H1 (cell line): ENCODE measurements around the gene PRMT9. TPM values are rescaled to one million over a fixed set of nuclear protein-coding genes. Genes with fewer than 3 reads are reported as not detected.

Experiments used
- CTCF ChIA-PET: fragments of 300-600 bp; sonication (Branson Sonifier 250); formaldehyde crosslinking; loops from one replicate; lab custom pipeline; 2021; ENCODE audit not compliant: partially characterized antibody; lab: Charles Lee
- POLR2A ChIA-PET: fragments of 300-600 bp; sonication (Branson Sonifier 250); formaldehyde crosslinking; loops from one replicate; lab custom pipeline; 2021; ENCODE audit warnings: inconsistent platforms; ENCODE audit not compliant: partially characterized antibody; lab: Charles Lee
- DNase-seq, 2 experiments: peaks; one replicate each; pipeline versions ENCODE4 v3.0.0 to v3.0.0-alpha.2; 2010 to 2022; ENCODE audit warnings: low spot score in 2 of 2, low read depth in 1 of 2, mixed read lengths in 1 of 2
- FAIRE-seq: peaks from 2 replicates; lab custom pipeline; 2011; peaks lifted over from hg19 to GRCh38; lab: Jason Lieb, UNC
- H2AFZ ChIP-seq: 2 replicates; pipeline ENCODE4 v1.8.1; 2012; ENCODE audit warnings: low read length, inconsistent platforms
- H2AK5ac ChIP-seq: 2 replicates; pipeline ENCODE4 v1.6.1; 2013; ENCODE audit warnings: low read depth, low read length
- H2BK120ac ChIP-seq: replicated peaks from 2 replicates; pipeline ENCODE3; 2013; ENCODE audit warnings: low read depth, low read length, inconsistent platforms
- H2BK12ac ChIP-seq: 2 replicates; pipeline ENCODE4 v1.6.1; 2013; ENCODE audit warnings: low read depth, low read length
- H2BK15ac ChIP-seq: 2 replicates; pipeline ENCODE4 v1.6.1; 2013; ENCODE audit warnings: low read length
- H2BK20ac ChIP-seq: 2 replicates; pipeline ENCODE4 v1.6.1; 2013; ENCODE audit warnings: low read length
- H2BK5ac ChIP-seq: 2 replicates; pipeline ENCODE4 v1.6.1; 2013; ENCODE audit warnings: low read depth, low read length
- H3K14ac ChIP-seq: 2 replicates; pipeline ENCODE4 v1.6.1; 2013; ENCODE audit warnings: inconsistent platforms; ENCODE audit not compliant: insufficient read length
- H3K18ac ChIP-seq: 2 replicates; pipeline ENCODE4 v1.6.1; 2013; ENCODE audit warnings: low read length; ENCODE audit errors: extremely low read depth
- H3K23ac ChIP-seq: 2 replicates; pipeline ENCODE4 v1.6.1; 2013; ENCODE audit warnings: inconsistent platforms; ENCODE audit not compliant: insufficient read length
- H3K23me2 ChIP-seq: 2 replicates; pipeline ENCODE4 v1.6.1; 2013; ENCODE audit warnings: low read depth, low read length
- H3K27ac ChIP-seq: 2 replicates; pipeline ENCODE4 v1.6.1; 2011; ENCODE audit warnings: low read depth, low read length, inconsistent platforms
- H3K27me3 ChIP-seq, 4 experiments: replicated peaks in 1 of 4; 1 replicate in 1 of 4; 2 replicates in 3 of 4; pipeline versions ENCODE4 v1.6.1 to v1.8.1; 2011 to 2013; ENCODE audit warnings: low read length in 3 of 4, mild to moderate bottlenecking in 3 of 4, inconsistent platforms in 2 of 4, mixed read lengths in 2 of 4, moderate library complexity in 1 of 4; ENCODE audit not compliant: control insufficient read depth in 3 of 4, insufficient read depth in 3 of 4; ENCODE audit errors: extremely low read depth in 1 of 4
- H3K36me3 ChIP-seq, 4 experiments: 2 replicates each; pipeline versions ENCODE4 v1.6.1 to v1.8.1; 2011 to 2013; ENCODE audit warnings: mild to moderate bottlenecking in 4 of 4, low read length in 3 of 4, moderate library complexity in 2 of 4, control low read depth in 1 of 4, inconsistent platforms in 1 of 4; ENCODE audit not compliant: insufficient read depth in 4 of 4, control insufficient read depth in 2 of 4
- H3K4ac ChIP-seq: replicated peaks from 2 replicates; pipeline ENCODE3; 2013; ENCODE audit warnings: low read length, low read depth, mixed read lengths, inconsistent platforms; ENCODE audit not compliant: insufficient read length
- H3K4me1 ChIP-seq, 4 experiments: replicated peaks in 1 of 4; 1 replicate in 1 of 4; 2 replicates in 3 of 4; pipeline versions ENCODE4 v1.6.1 to v1.8.1; 2011 to 2013; ENCODE audit warnings: low read length in 3 of 4, inconsistent platforms in 2 of 4, mixed read lengths in 1 of 4; ENCODE audit not compliant: insufficient read depth in 4 of 4, control insufficient read depth in 3 of 4
- H3K4me2 ChIP-seq, 2 experiments: 2 replicates each; pipeline versions ENCODE4 v1.6.1 to v1.8.1; 2011 to 2013; ENCODE audit warnings: low read depth in 2 of 2, low read length in 2 of 2, control low read depth in 1 of 2, inconsistent platforms in 1 of 2, mild to moderate bottlenecking in 1 of 2; ENCODE audit not compliant: insufficient read depth in 1 of 2
- H3K4me3 ChIP-seq, 4 experiments: fragments of 200-600, 300-600 bp in 1 of 4; sonication (generic), shearing (Covaris generic), sonication (Bioruptor Twin) in 1 of 4; 2 replicates each; pipeline versions ENCODE4 v1.5.1 to v1.8.1; 2011 to 2016; ENCODE audit warnings: low read length in 4 of 4, low read depth in 3 of 4, control low read depth in 2 of 4, inconsistent platforms in 2 of 4, mild to moderate bottlenecking in 2 of 4, mixed read lengths in 1 of 4, moderate library complexity in 1 of 4; ENCODE audit not compliant: insufficient read depth in 2 of 4; ENCODE audit errors: extremely low read depth in 1 of 4
- H3K56ac ChIP-seq: replicated peaks from 2 replicates; pipeline ENCODE3; 2013; ENCODE audit warnings: low read depth, mild to moderate bottlenecking, mixed read lengths, low read length, inconsistent platforms; ENCODE audit not compliant: insufficient read length
- H3K79me1 ChIP-seq: 2 replicates; pipeline ENCODE4 v1.6.1; 2013; ENCODE audit warnings: low read depth, low read length, control low read depth
- H3K79me2 ChIP-seq, 2 experiments: 2 replicates each; pipeline versions ENCODE4 v1.6.1 to v1.8.1; 2012 to 2013; ENCODE audit warnings: low read length in 2 of 2, mild to moderate bottlenecking in 2 of 2, inconsistent platforms in 1 of 2; ENCODE audit not compliant: insufficient read depth in 2 of 2, control insufficient read depth in 1 of 2
- H3K9ac ChIP-seq, 4 experiments: replicated peaks in 1 of 4; 1 replicate in 1 of 4; 2 replicates in 3 of 4; pipeline versions ENCODE4 v1.6.1 to v1.8.1; 2011 to 2013; ENCODE audit warnings: low read depth in 3 of 4, low read length in 3 of 4, control low read depth in 2 of 4, mild to moderate bottlenecking in 2 of 4, moderate library complexity in 2 of 4, inconsistent platforms in 1 of 4; ENCODE audit errors: extremely low read depth in 1 of 4
- H3K9me3 ChIP-seq, 2 experiments: 2 replicates each; pipeline versions ENCODE4 v1.6.1 to v1.8.1; 2012 to 2013; ENCODE audit warnings: mild to moderate bottlenecking in 2 of 2, moderate library complexity in 2 of 2, control low read depth in 1 of 2, inconsistent platforms in 1 of 2, low read depth in 1 of 2, low read length in 1 of 2, mixed read lengths in 1 of 2; ENCODE audit not compliant: insufficient read depth in 2 of 2
- H4K20me1 ChIP-seq, 2 experiments: replicated peaks in 1 of 2; 2 replicates each; pipeline versions ENCODE3 to v1.8.1; 2011 to 2013; ENCODE audit warnings: inconsistent platforms in 2 of 2, low read length in 2 of 2, mild to moderate bottlenecking in 1 of 2; ENCODE audit not compliant: insufficient read depth in 2 of 2, control insufficient read depth in 1 of 2
- H4K5ac ChIP-seq: 2 replicates; pipeline ENCODE4 v1.6.1; 2013; ENCODE audit warnings: low read length, low read depth, mixed read lengths, inconsistent platforms; ENCODE audit not compliant: insufficient read length
- H4K8ac ChIP-seq: 2 replicates; pipeline ENCODE4 v1.8.0; 2013; ENCODE audit warnings: mild to moderate bottlenecking, moderate library complexity, low read length, inconsistent platforms; ENCODE audit not compliant: insufficient read depth; ENCODE audit errors: extremely low read depth
- H4K91ac ChIP-seq: replicated peaks from 2 replicates; pipeline ENCODE3; 2013; ENCODE audit warnings: low read length, mixed read lengths, inconsistent platforms; ENCODE audit not compliant: insufficient read length
- ASH2L ChIP-seq: fragments of 200-600, 300-600 bp; sonication (generic); IDR thresholded peaks from one replicate; pipeline ENCODE4 v1.7.1; 2017; ENCODE audit warnings: low read length
- JUND ChIP-seq: IDR thresholded peaks from 2 replicates; pipeline ENCODE4 v1.6.1; 2011; ENCODE audit warnings: mild to moderate bottlenecking, improper control_type of control experiment, low read length
- KDM4A ChIP-seq: IDR thresholded peaks from one replicate; pipeline ENCODE4 v1.7.1; 2012; ENCODE audit warnings: low read depth, mild to moderate bottlenecking, moderate library complexity, low read length, inconsistent platforms; ENCODE audit not compliant: severe bottlenecking
- POLR2A ChIP-seq, 2 experiments: IDR thresholded peaks; 1 replicate in 1 of 2; 2 replicates in 1 of 2; pipeline ENCODE4 v1.6.1; 2011; ENCODE audit warnings: low read depth in 2 of 2, low read length in 2 of 2, mild to moderate bottlenecking in 2 of 2; ENCODE audit errors: control extremely low read depth in 1 of 2
- SP1 ChIP-seq: IDR thresholded peaks from 2 replicates; pipeline ENCODE4 v1.6.1; 2011; ENCODE audit warnings: low read depth, low read length
- SP2 ChIP-seq: IDR thresholded peaks from 2 replicates; pipeline ENCODE4 v1.6.1; 2012; ENCODE audit warnings: mild to moderate bottlenecking, low read length, inconsistent platforms
- TAF7 ChIP-seq: optimal IDR thresholded peaks from 2 replicates; pipeline ENCODE3; 2011; ENCODE audit warnings: low read depth, mild to moderate bottlenecking, inconsistent platforms, low read length, moderate library complexity, borderline replicate concordance
- YY1 ChIP-seq: IDR thresholded peaks from 2 replicates; pipeline ENCODE4 v1.6.1; 2011; ENCODE audit warnings: low read depth, mild to moderate bottlenecking, low read length
- WGBS, 2 experiments: shearing (Covaris generic) in 1 of 2; methylation state at CpG; one replicate each; pipeline versions ENCODE4 v1.1.6 to v1.1.7; 2013 to 2015; ENCODE audit warnings: low lambda C conversion rate in 2 of 2, mixed read lengths in 2 of 2, inconsistent platforms in 1 of 2, low coverage in 1 of 2, missing lambda C conversion rate in 1 of 2; ENCODE audit not compliant: insufficient replicate concordance in 2 of 2, insufficient coverage in 1 of 2, insufficient read length in 1 of 2; ENCODE audit errors: extremely low coverage in 1 of 2, missing lambda C conversion rate in 1 of 2; 5-methylcytosine and 5-hydroxymethylcytosine counted together
- polyA plus RNA-seq, 7 experiments: library from polyadenylated mRNA; depleted of rRNA in 3 of 7; stranded (reverse) in 5 of 7; unstranded in 2 of 7; fragments of >200 nt in 5 of 7; fragments of 200-250 nt in 2 of 7; gene quantifications; 1 replicate in 5 of 7; 2 replicates in 1 of 7; 4 replicates in 1 of 7; pipeline versions ENCODE4 v1.2.1 to v1.2.3, GENCODE V29; 2011 to 2013; ENCODE audit warnings: missing spikeins in 2 of 7, mixed read lengths in 2 of 7
- total RNA-seq: library from RNA; stranded (reverse); fragmentation: NEBNext Ultra II Directional; extraction: Animal tissue kit (Norgen Biotek cat#: 25700); gene quantifications from 2 replicates; pipeline ENCODE4 v1.2.1, GENCODE V29; 2021
- TF ChIP-seq, protein P1 (sequence below): IDR thresholded peaks from 2 replicates; pipeline ENCODE4 v1.6.1; 2012; ENCODE audit warnings: low read length, inconsistent platforms

PRMT9 gene
- total and polyA plus RNA-seq, 2 of the 8 experiments (the other 6 are each of a cell fraction or from before 2014, with no cell fraction given) = 3.8 to 9.6 TPM

DNA sequence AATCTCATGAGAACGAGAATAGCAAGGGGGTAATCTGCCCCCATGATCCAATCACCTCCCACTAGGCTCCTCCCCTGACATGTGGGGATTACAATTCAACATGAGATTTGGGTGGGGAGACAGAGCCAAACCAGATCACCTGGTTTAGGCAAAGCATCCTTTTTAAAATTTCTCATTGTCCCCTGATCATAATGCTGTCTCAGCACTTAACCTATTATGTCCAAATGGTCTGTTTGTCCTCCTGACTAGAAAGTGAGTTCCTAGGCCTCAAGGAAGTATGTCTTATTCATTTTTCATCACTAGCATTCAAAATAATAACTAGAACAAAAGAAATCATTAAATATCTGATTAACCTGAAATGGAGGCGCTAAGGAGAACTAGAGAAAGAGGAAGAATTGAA is 7.9 kb upstream of the PRMT9 start:
- CTCF ChIA-PET = interaction anchor here (1.5 to 3.3 kb wide), 2 partner anchors 16 to 175 kb away, joined by 3 to 17 read pairs; no protein-coding TSS in a partner anchor

More for the DNA sequence above, 7.9 kb upstream of the PRMT9 start:
- Histone ChIP-seq H2AK5ac (no peak overlapping the region), H3K23me2 (no peaks in the 10 kb centered on the region), H3K9me3 (no peaks in the 10 kb centered on the region), H3K18ac (no peak overlapping the region), H3K56ac (no peak overlapping the region), H3K4me1 (no peaks in the 10 kb centered on the region), H4K20me1 (no peaks in the 10 kb centered on the region), H2BK20ac (no peak overlapping the region), H3K79me1 (no peaks in the 10 kb centered on the region), H3K23ac (no peak overlapping the region), H3K4me2 (no peak overlapping the region), H2AFZ (no peak overlapping the region), H3K4me3 (no peak overlapping the region), H4K5ac (no peak overlapping the region), H3K36me3 (no peaks in the 10 kb centered on the region), H2BK5ac (no peak overlapping the region), H3K9ac (no peak overlapping the region), H3K79me2 (no peaks in the 10 kb centered on the region), H4K8ac (no peak overlapping the region), H3K14ac (no peak overlapping the region), H2BK15ac (no peak overlapping the region), H2BK12ac (no peak overlapping the region), H3K4ac (no peak overlapping the region), H3K27me3 (no peaks in the 10 kb centered on the region), H3K27ac (no peak overlapping the region), H2BK120ac (no peak overlapping the region), H4K91ac (no peak overlapping the region)
- DNase-seq (no peak), FAIRE-seq (no peak)
- POLR2A ChIA-PET = no interaction called here
- WGBS, 2 experiments = 83% methylated on average over 2 of the region's 2 CpGs; no CpG with 5 or more reads in 1 of the 2 experiments
- TF ChIP-seq ASH2L (no peak), SP2 (no peak), POLR2A (IDR thresholded peaks at IDR 0.05; ENCODE audit: control extremely low read depth in 1 of 2, low read depth in 2 of 2, low read length in 2 of 2) (no peak), SP1 (no peak), TAF7 (no peak), JUND (no peak), YY1 (no peak), KDM4A (no peak)
- TF ChIP-seq, protein P1, sequence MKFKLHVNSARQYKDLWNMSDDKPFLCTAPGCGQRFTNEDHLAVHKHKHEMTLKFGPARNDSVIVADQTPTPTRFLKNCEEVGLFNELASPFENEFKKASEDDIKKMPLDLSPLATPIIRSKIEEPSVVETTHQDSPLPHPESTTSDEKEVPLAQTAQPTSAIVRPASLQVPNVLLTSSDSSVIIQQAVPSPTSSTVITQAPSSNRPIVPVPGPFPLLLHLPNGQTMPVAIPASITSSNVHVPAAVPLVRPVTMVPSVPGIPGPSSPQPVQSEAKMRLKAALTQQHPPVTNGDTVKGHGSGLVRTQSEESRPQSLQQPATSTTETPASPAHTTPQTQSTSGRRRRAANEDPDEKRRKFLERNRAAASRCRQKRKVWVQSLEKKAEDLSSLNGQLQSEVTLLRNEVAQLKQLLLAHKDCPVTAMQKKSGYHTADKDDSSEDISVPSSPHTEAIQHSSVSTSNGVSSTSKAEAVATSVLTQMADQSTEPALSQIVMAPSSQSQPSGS = no peak
